ENCODE measurements around the gene YKT6.
A peak's percentile ranks its signal among the peaks of the same experiment; 100 is the strongest.
"Not testable (repeated sequence)": the region's sequence is repeated elsewhere in the genome, so short reads cannot be mapped to it uniquely, and the experiment has no call there.

Gene YKT6

DNA sequence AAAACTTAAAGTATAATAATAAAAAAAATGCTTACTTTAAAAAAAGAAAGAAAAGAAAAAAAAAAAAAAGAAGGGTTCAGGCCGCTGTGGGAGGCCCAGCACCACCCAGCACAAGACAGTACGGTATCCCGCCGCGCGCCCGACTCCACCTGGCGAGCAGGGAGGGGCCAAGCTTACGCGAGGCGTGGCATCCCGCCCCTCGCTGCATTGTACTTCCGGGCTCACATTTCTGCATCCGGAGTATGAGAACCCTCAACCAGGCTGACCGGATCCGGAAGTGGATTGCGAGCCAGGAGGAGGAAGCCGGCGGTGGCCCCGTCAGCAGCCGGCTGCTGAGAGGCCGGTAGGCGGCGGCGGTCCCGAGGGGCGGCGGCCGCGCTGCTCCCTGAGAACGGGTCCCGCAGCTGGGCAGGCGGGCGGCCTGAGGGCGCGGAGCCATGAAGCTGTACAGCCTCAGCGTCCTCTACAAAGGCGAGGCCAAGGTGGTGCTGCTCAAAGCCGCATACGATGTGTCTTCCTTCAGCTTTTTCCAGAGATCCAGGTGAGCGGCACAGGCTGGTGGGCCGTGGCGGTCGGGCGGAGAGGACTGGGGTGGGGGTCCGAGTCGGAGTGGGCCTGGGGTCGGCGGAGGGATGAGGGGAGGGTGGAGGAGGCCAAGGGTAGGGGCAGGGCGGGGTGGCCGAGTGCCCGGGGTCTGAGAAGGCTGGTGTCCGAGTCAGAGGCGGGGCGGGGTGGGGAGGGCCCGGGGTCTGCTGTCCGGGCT is at the start of gene YKT6:
Gene YKT6 (plus strand): TSS at position 280 of the 763 bp plus-strand sequence. CDS start 158 bp downstream, at position 438.
- DNase-seq (ENCODE audit: low read depth in 1 of 2, low spot score in 1 of 2): peak; percentile 86 to 91

DNA sequence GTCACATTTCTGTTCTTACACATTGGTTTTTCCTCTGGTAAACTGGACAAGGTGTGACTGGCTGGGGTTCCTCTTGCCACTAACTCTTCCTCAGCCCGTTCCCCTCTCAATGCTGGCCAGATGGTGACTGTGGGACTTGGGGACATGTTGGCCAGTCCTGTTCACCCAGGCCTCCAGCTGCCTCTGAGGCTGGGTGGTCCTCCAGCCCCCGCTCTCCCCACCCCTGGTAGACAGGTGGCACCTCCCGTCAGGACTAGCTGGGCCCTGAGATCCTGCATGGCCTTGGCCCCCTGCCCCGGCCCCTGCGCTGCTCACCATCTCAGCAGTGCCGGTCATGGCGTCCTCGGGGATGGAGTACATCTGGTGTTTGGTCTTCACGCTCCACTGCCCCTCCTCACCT is 48.8 kb upstream of the YKT6 start:
- DNase-seq (ENCODE audit: low read depth in 1 of 2, low spot score in 1 of 2): no peak

DNA sequence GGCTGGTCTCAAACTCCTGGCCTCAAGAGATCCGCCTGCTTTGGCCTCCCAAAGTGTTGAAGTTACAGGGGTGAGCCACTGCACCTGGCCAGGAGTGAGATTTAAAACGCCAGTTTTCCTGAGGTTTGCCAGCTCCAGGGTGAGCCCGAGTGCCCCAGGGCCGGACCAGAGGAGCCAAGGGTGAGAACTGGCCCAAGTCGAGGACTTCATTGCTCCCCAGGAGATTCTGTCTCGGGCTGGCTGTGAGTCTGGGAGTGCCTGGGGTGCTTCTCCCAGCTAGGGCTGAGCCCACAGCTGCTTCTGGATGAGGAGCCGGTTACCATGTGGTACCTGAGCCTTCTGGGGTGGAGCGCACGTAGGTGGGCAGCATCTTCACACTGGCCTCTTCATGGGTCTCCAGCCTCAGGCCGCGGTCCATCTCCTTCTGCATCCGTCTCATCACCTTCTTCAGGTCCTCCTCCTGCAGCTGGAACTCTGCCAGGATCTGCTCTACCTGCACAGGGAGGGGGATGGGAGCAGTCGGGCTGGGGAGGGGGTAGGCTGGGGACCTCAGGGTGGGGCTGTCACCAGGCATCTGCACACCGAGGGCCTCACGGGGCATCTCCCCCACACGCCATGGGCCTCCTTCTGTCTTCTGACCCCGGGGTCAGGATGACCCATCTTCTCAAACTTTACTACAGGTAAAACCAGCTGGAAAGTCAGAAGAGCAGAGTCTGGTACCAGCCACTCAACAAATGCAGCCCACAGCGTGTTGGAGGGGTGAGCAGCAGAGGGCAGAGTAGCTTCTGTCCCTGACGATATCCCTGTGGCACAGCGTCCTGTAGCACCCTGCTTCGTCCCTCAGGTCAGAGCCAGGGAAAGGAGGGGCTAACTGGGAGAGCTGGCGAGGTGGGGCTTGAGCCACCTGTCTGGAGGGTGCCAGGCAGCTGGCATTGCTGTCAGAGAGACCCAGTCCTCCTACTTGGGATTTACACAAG is 47.5 kb upstream of the YKT6 start:
- no peak for DNase-seq (ENCODE audit: low read depth in 1 of 2, low spot score in 1 of 2)

DNA sequence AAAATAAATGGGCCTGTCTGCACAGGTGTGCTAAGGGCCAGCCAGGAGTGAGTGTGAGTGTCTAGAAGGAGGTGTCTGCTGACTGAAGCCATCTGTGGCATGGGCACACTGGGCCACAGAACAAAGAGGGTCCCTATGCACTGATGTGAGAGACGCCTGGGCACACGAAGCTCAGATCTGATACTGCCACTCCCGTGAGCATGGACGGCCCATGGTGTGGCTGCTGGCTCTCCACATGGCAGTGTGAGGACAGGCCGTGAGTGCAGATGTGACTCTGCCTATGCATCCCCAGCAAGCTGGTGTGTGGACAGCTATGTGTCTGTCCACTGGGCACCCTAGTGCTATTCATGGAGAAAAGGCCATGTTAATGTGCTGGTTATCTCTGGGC is 46.8 kb upstream of the YKT6 start:
- no peak for DNase-seq (ENCODE audit: low read depth in 1 of 2, low spot score in 1 of 2)

DNA sequence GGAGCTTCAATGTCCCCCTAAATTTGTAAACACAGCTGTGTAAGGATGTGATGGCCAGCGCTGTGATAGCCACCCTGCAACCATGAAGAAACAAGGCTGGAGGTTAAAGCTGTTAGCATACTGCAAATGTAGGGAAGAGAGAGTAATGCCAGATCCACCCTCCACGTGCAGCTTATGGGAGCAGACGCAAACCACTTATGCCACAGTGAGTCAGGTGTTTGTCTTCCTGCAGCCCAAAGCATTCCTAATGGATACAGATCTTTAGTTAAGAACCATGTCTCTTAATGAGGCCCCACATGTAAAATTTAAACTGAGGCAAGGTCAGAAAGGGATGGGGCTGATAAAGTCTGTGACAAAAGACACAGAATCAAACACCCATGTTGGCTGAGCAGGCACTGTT is 46.1 kb upstream of the YKT6 start:
- no peak for DNase-seq (ENCODE audit: low read depth in 1 of 2, low spot score in 1 of 2)

DNA sequence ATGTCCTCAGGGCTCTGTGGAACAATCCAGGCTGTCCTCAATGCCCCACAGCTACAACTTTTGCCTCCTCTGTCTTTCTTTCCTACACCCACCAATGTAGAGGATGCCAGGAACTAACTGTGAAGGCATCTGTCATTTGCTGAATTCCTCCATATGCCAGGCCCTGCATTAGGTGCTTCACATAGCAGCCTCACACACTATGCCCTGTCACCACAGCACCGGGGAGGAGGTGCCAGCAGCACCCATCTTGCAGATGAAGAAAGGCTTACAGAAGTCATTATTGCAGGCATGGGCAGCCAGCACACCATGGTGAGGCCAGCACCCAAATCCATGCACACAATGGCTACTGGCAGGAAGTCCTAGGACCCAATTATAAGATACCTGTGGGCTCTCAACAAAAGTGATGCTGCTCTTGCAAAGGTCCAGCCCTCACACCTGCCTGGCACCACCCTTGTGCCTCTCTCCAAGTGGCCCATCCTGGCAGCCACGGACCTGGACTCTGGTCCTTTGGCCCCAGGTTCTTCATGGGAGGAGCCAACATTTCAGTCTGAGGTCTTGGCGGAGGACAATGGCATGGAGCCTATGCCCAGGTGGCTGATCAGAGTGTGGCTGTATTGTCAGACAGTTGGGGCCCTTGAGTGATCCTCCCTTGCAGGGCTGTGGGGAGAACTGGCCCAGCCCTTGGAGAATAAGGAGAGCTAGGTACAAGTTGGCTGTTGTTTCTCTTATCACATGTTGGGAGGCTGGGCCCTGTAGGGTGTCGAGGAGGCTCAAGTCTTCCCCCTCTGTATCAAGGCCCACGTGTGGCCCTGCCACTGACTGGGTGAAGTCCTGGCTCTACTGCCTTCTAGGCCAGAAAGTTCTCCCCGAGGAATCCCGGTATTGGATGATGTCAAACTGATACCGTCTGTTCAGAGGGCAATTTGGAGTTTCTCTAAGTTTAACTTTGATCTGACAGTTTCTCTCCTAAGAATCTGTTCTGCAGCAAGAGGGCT is 45.3 kb upstream of the YKT6 start:
- DNase-seq (ENCODE audit: low read depth in 1 of 2, low spot score in 1 of 2): no peak

DNA sequence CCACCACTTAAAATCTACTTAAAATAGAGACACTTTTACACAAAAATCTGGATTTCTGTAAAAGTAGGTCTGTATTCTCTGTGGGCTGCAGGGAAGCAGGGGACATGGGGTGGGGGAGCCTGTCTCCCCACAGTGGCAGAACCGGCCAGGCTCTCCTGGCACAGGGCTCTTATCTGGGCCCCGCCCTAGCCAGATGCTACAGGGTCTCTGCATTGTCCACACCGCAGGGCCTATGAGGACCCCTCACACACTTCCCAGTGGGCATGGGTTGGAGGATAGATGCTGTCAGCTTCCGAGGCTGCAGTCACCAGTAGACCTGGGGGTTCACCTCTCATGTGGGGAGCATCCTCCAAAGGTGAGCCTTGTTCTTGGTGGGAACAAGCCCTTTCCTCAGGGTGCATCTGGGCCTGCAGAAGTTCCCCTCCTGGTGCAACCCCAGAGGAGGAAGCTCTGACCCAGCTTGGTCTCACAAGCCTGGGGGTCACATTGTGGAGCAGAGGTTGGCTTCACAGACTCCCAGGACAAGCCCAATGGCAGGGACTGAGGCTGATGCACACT is 44.2 kb upstream of the YKT6 start:
- no peak for DNase-seq (ENCODE audit: low read depth in 1 of 2, low spot score in 1 of 2)

DNA sequence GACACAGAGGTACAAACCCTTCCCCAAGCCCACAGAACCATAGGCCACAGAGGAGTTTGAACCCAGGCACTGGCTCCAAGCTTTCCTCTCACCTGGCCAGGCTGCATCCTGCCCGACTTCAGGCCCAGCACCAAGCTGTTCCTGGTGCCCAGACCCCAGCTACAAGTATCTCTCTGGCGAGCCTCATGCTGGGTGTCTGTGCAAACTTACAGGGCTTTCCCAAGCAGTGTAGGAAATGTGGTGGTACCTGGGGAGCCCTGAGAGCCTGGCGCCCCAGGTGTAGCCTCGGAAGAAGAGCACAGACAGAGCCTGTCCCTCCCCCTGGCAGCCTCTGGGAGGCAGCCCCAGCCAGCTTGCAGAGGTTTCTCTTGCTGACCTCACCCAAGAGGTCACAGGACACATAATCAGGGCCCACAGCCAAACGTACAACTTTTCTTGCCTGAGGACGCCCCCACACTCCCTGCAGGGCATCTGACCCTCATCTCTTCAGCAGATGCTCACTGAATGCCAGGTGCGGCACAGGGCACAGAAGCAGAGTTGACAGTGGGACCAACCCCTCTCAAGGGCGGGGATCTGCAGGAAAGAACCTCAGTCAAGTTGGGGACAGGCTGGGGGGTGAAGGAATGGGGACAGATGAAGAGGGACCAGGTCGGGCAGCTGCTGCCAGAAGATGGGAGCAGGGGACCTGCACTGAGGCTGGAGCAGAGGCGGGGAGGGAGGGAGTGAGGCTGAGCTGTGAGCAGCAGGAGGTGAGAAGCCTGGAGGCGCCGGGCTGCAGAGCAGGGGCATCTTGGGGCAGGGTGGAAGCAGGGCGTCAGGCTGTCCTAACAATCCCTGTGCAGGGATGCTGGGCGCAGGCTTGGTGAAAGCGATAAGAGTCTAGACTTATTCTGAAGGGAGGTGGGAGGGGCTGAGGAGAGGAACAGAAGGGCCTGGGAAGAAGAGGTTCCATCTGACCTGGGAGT is 43.4 kb upstream of the YKT6 start:
- no peak for DNase-seq (ENCODE audit: low read depth in 1 of 2, low spot score in 1 of 2)

DNA sequence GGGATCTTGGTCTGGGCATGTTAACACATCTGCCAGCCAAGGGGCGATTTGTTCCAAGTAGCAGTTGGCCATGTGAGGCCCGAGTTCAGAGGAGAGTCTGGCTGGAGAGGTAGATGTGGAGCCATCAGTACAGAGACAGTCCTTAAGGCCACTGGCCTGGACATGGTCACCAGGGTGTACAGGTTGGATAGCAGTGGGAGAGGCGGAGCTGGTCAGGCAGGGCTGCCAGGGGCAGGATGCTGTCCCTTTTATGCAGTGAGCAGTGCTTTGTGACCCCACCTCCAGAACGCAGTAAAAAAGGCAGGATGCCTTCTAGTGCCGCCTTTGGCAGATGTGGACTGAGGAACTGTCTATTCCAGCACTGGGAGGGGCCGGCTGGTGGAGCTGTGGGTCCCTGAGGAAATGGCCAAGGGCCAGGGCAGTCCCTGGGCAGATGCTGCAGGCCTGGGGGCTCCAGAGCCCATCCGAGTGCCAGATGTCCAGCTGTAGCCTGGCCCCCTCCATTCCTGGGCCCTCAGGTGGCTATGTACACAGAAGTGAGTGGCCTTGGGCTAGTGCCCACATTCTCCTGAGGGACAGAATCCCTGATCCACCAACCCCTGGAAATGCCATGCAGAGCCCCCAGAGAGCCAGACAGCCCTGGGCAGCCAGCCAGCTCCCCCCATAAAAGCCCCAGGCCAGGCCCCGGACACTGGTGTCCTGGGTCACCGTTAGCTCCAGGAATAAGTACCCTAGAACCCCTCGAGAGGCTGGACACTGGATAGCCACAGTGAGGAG is 42.5 kb upstream of the YKT6 start:
- DNase-seq (ENCODE audit: low read depth in 1 of 2, low spot score in 1 of 2): no peak

DNA sequence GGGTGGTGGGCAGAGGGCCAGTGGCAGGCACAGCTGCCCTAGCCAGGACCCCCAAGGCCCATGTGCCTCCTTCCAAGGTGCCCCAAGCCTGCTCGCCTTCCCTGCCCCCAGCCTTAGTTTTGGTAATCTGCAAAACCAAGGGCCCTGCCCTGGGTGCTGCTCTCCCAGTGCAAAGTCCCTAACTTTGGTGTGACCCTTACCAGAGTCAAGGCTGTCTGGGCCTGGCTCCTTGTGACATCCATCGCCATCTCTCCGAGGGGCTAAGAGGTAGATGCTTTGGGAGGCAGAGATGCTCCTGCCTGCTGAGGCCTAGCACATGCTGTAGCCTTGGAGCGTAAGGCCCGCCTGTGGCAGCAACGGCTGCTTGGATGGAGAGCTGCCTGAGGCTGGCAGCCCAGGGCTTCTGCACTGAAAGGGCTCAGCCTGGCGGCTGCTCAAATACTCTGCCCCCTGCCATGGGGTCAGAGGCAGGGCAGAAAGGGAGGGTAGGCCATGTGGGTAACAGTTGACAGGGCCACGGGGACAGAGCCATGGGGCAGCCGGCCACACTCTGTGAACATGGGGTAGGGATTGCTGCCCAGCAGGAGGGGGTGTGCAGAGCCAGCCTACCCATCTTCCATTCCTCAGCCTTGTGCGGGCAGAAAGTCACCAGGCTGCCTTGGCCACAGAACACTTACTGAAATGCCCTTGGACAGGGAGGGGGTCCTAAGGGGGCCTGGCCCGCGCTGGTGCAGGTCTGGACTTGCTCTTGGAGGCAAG is 41.7 kb upstream of the YKT6 start:
- DNase-seq (ENCODE audit: low read depth in 1 of 2, low spot score in 1 of 2): no peak

DNA sequence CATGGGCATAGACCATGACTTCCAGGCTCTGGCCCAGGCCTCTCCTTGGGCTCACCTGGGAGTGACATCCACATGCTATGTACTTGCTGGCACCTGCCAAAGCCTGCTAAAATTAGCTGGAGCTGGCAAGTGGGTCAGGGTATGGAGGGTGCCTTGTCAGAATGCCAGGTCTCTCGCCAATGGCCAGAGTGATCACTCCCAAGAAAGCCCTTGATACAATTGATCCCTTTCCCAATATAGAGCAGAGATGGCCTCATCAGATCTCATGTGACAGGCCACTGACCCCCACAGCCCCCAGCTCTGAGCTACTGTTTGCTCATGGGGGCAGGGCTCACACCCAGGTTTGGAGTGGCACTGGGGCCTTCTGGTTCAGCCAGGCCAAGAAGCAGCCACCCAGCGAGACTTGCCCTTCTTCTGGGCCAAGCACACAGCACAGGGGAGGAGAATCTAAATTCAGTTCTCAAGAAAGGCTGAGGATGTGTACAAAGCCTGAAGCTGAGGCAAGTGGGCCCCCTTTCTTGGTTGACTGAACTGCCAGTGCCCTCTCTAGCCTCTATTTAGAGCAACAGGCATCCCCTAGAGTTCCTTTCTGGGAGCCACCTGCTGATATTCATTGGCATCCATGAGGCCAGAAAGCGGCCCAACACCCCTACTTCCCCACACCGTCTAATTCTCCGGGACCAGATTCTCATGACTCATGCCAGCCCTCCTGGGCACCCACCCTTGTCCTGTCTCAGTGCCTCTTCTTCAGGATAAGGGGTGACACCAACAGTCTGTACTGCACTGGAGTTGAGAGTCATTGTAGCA is 40.8 kb upstream of the YKT6 start:
- DNase-seq (ENCODE audit: low read depth in 1 of 2, low spot score in 1 of 2): no peak

DNA sequence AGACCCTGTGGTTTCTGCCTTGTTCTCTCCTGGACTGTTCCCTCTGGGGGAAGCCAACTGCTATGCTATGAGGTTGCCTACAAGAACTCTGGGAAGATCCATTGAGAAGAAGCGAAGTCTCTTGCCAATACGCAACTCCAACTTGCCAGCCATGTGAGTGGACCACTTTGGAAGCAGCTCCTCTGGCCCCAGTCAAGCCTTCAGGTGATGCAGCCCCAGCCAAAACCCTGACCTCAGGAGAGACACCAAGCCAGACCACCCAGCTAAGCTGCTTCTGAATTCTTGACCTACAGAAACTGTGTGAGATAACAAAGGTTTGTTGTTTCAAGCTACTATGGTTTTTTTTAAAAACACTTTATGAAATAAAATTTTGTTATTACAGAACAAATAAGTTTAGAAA is 39.4 kb upstream of the YKT6 start:
- DNase-seq (ENCODE audit: low read depth in 1 of 2, low spot score in 1 of 2): no peak

DNA sequence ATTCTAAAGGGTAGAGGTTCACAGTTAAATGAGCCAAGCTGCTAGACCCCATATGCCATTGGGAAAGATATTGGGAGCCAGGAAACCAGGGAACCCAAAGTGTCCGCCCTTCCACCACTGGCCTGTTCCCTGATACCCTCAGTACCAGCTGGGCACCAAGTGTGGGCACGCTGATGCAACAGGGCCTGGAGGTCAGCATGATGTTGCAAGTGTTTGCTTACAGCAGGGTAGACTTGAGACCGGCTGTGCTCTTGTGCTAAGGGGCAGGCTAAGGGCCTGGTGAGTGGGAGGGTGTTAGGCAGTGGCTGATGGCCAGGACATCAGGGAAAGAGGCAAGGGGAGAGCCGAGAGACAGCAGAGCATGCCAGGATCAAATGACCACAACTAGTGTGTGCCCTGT is 38.6 kb upstream of the YKT6 start:
- DNase-seq (ENCODE audit: low read depth in 1 of 2, low spot score in 1 of 2): no peak

DNA sequence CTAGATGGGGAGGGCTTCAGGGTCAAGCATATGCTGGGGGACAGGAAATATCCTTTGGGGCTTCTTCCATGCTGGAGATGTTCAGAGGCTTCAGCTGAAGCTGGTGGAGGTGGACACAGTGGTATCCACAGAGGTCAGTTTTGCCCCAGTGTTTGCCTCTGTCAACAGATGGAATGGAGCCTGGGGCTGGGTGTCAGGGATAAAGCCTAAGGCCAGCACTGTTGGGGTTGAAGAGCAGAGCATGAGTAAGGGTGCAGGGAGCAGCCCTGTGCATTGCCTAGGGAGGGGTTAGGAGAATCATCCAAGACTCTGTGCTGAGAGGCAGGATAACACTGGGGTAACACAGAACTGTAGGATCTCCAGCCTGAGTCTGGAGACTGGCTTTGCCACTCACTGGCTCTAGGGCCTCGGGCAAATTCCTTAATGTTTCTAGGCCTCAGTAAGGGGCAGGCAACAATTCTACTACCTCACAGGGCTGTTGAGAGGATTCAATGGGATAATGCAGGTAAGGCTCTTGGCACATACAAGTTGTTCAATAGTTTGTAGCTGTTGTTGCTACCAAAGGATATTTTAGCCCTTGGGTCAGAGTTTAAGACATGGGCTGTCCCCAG is 37.9 kb upstream of the YKT6 start:
- no peak for DNase-seq (ENCODE audit: low read depth in 1 of 2, low spot score in 1 of 2)

DNA sequence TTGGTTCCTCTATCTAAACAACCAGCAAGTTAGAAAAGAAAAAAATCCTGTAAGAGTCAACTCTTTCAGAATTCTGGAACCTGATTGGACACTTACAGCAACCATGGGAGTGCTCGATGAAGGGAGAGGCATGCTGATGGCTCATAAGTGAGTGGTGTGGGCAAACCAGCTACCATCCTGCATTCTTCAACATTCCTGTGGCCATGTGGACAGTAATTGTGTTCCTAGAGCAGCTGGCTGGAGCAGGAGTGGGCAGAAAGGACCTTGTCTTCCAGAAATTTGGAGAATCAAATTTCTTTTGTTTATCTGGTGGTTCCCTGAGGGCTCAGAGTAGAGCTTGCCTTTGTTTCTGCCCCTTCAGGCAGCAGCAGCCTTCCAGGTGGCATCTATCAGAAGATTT is 37.2 kb upstream of the YKT6 start:
- DNase-seq (ENCODE audit: low read depth in 1 of 2, low spot score in 1 of 2): no peak

DNA sequence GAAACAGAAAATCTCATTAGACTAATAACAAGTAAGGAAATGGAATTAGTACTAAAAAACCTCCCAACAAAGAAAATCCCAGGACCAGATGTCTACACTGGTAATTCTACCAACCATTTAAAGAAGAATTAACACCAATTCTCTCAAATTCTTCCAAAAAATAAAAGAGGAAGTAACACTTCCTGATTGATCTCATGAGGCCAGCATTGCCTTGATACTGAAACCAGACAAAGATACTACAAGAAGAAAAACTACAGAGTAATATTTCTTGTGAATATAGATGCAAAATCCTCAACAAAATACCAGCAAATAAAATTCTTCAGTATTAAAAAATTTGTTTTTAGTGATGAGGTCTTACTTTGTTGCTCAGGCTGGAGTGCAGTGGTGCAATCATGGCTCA is 32.9 kb upstream of the YKT6 start:
- no peak for DNase-seq (ENCODE audit: low read depth in 1 of 2, low spot score in 1 of 2)

DNA sequence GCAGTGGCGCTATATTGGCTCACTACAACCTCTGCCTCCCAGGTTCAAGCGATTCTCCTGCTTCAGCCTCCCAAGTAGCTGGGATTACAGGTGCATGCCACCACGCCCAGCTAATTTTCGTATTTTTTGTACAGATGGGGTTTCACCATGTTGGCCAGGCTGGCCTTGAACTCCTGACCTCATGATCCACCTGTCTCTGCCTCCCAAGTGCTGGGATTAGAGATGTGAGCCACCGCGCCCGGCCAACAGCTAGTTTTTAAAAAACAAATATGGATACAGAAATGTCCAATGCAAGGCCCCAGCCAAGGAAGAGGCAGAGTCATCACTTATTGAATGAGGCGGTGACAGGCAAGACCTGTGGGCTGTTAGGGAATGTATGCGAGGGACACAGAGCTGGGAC is 28.9 kb upstream of the YKT6 start:
- DNase-seq (ENCODE audit: low read depth in 1 of 2, low spot score in 1 of 2): not testable (repeated sequence)

Data from activated T-helper 1 cell treated with anti-CD3 and anti-CD28 coated beads, Interleukin-2, amount 50 U/mL, for 16 hours (primary cell).